Cardiac fibroblast (primary cell): ENCODE results near the gene TMOD2.
A peak's percentile ranks its signal among the peaks of the same experiment; 100 is the strongest.

Experiments used
- DNase-seq, 2 donors: peaks; one replicate each; pipeline versions ENCODE4 v3.0.0 to v3.0.0-alpha.2; 2010; ENCODE audit warnings: low read depth in 2 of 2
- H3K4me3 ChIP-seq, 2 donors: replicated peaks in 1 of 2; 1 replicate in 1 of 2; 2 replicates in 1 of 2; pipeline ENCODE4 v1.5.1; 2011; ENCODE audit warnings: low read depth in 2 of 2, low read length in 2 of 2, mild to moderate bottlenecking in 2 of 2, moderate library complexity in 1 of 2
- TF ChIP-seq, protein P1 (sequence below): IDR thresholded peaks from one replicate; pipeline ENCODE4 v1.5.1; 2011; ENCODE audit warnings: low read depth, mild to moderate bottlenecking, low read length, inconsistent platforms

The TMOD2 gene

DNA sequence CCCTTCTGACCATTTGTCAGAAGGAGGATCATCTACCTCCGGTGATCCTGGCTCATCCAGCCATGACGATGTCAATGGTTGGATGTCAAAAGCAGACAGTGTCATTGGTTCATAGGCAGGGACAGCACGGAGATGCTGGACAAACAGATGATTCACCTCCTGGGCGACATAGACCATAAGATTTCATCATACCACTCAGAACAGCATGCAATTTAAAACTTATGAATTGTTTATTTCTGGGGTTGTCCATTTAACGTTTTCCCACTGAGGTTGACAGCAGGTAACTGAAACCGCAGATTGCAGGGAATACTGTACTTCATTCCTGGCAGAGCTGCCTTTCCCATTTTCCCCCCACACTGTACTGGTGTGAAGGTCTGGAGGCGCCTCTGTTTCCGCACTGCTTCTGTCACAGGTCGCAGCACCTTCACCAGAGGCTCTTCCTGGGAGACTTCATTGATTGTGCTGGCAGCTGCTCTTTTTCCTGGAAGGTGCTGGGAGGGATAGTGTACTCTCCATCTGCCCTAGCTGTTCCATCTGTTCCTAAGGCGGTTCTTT, 45.5 kb downstream of the TMOD2 start:
- H3K4me3 ChIP-seq: no peak overlapping the region
- peak in 1 of 2 donors; percentile 60 for DNase-seq
- TF ChIP-seq, protein P1, sequence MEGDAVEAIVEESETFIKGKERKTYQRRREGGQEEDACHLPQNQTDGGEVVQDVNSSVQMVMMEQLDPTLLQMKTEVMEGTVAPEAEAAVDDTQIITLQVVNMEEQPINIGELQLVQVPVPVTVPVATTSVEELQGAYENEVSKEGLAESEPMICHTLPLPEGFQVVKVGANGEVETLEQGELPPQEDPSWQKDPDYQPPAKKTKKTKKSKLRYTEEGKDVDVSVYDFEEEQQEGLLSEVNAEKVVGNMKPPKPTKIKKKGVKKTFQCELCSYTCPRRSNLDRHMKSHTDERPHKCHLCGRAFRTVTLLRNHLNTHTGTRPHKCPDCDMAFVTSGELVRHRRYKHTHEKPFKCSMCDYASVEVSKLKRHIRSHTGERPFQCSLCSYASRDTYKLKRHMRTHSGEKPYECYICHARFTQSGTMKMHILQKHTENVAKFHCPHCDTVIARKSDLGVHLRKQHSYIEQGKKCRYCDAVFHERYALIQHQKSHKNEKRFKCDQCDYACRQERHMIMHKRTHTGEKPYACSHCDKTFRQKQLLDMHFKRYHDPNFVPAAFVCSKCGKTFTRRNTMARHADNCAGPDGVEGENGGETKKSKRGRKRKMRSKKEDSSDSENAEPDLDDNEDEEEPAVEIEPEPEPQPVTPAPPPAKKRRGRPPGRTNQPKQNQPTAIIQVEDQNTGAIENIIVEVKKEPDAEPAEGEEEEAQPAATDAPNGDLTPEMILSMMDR: no peak

GRCh38 chr15:51798281-51798680, 46.9 kb downstream of the TMOD2 start:
- DNase-seq: no peak
- no peak overlapping the region for H3K4me3 ChIP-seq
- TF ChIP-seq, protein P1: no peak

- no peak for DNase-seq
- TF ChIP-seq, protein P1: no peak
- H3K4me3 ChIP-seq: no peak overlapping the region
These were observed 48.2 kb downstream of the TMOD2 start for GRCh38 chr15:51799282-51800252.

DNA sequence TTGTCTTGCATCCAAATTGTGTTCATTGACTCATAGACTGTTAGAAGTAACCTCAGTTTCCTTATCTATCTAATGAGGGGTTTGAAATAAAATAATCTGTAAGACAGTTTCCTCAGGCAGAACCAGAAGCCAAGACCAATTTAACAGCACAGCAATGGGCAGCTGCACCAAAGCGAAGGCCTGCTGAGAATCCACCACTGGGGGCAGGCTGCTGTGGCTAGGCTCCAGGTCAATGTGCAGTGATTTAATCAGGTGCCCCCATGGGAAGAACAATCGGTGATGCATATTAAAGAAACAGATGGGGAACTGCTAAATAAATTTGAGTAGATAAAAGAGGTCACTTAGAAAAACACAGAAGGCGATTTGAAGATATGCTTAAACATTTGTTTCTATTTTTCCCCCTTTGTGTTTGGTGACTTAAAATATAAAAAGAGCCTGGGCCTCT, 50.0 kb downstream of the TMOD2 start:
- peak; percentile 44 to 64 for DNase-seq
- TF ChIP-seq, protein P1: peak; percentile 72

DNA sequence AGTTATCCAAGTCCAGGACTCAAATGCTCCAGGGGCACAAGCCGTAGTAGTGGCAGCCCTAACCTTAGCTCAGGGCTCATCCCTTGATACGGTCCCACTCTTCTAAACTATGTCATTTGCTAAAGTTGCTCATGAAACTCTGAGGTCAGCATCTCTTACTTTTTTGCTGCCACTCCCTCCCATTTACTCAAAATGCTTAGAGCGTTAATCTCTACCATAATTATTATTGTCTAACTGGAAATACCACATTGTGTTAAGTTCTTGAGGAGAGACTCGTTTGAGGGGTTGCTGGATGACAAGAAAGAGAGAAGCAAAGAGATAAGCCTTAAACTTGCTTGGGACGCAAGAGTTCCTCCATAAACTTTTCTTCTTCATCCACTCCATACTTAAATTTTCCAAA, 51.2 kb downstream of the TMOD2 start:
- no peak overlapping the region for H3K4me3 ChIP-seq
- no peak for DNase-seq
- TF ChIP-seq, protein P1: no peak

More for the DNA sequence above, 50.0 kb downstream of the TMOD2 start:
- no peak overlapping the region for H3K4me3 ChIP-seq

- H3K4me3 ChIP-seq: no peak overlapping the region
- peak in 1 of 2 donors; percentile 18 for DNase-seq
These were observed 52.6 kb downstream of the TMOD2 start for GRCh38 chr15:51803965-51804364.

More at GRCh38 chr15:51803965-51804364, 52.6 kb downstream of the TMOD2 start:
- TF ChIP-seq, protein P1: no peak
